GM12874 (cell line): ENCODE measurements around the gene MRM2.

ENCODE experiments used
- CTCF ChIP-seq: IDR thresholded peaks from 2 replicates; pipeline ENCODE4 v1.5.1; 2011; ENCODE audit warnings: low read depth, mild to moderate bottlenecking, control low read depth, low read length, moderate library complexity; ENCODE audit not compliant: insufficient read depth

Gene MRM2

DNA sequence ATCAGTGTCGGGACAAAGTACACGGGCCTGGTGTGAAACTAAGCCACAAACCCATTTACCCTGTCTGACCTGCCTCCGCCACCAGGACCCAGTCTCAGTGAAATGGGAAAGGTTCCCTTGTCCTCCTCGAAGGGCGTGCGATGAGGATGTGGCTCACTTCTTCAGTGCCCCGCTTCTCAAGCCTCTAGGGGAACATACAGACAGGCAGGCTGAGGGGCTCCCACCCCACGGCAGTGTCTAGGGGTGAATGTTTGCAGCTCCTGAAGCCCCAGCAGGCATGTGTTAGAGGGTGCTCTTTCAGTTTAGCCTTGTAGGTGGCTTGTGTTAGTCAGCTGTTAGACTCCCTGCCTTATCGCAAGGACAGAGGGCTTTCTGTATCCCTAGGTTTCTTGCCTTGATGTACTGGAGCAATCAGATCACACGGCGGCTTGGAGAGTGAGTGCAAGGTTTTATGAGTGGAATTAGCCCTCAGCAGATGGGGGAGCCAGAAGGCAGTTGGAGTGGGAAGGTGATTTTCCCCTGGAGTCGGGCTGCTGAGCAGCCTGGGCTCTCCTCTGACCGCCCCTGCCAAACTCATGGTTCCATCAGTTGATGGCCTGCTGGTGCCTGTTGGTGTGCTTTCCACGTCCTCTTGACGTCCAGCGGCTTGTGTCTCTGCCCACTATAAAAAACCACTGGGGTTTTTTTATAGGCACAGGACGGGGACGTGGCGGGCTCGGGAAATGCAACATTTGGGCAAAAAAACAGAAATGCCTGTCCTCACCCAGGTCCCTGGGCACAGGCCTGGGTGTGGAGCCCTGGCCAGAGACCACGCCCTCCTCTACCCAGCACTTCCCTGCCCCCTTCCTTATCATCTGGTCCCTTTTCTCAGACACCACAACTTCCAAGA, 780 bp upstream of the MRM2 start:
- no peak for TF ChIP-seq CTCF

GRCh38 chr7:2239242-2239641, 2.8 kb downstream of the MRM2 start:
- TF ChIP-seq CTCF = no peak

GRCh38 chr7:2237109-2237602, 4.8 kb downstream of the MRM2 start:
- TF ChIP-seq CTCF = no peak

DNA sequence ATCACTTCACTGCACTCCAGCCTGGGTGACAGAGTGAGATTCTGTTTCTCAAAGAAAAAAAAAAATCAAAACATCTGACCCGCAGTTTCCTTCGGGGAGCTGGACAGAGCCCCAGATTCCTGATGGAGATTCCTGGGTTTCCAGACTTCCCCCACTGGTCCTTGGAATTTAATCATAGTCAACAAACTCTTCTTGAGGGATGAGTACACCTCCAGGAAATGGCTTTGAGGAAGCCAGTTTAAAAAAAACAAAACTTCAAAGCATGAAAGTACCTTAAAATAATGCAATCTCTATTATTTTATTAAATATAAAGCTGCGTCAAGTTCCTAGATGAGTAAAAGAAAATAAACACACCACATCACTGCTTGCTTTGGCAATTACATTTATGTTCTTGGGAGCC, 8.1 kb downstream of the MRM2 start:
- TF ChIP-seq CTCF = no peak

- no peak for TF ChIP-seq CTCF
These were observed 9.1 kb downstream of the MRM2 start, which contains the start of gene MAD1L1 for GRCh38 chr7:2232766-2233520. TSS of gene MAD1L1 (minus strand) at chr7:2232945. CDS start at chr7:2230133, 2,812 bp downstream.

DNA sequence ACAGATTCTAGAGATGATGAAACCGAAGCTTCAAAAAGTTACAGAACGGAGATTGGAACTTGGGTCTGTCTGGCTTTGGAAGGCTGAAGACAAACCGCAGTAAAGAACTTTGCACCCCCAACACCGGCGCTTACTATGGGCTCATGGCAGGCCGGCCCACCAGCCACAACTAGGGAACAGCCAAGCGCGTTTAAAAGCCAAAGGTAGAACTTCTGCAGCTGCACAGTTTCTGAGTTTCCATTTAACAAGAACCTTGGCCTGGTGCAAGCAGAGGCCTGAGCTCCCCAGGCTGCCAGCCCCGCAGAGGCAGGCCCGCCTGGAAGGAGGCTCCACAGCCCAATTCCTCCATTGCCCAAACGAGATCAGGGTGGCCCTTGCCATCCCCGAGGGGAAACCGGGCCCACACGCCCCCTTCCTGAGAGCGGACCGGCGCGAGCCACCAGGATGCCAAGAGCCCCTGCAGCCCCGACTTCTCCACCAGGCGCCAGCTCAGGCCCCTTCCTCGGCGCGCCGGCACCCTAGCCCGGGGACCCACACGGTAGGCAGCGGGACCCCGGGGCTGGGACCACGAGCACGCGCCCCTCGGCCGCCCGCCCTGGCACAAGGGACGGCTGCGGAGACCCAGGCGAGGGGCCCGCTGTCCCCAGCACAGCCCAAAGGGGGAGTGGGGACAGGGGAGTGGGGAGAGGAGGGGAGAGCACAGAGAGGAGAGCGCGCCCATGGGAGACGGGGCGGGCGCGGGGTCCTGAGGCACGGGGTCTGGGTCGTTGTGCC, 9.8 kb downstream of the MRM2 start:
- no peak for TF ChIP-seq CTCF

GRCh38 chr7:2230882-2231281, 11.1 kb downstream of the MRM2 start:
- no peak for TF ChIP-seq CTCF
